GM18511 (cell line): ENCODE measurements around the gene LMO4.

ENCODE experiments used
- ATAC-seq: cut with Tn5 transposase; IDR thresholded peaks from one replicate; pipeline ENCODE4 v1.9.1; 2021; ENCODE audit warnings: mild to moderate bottlenecking, moderate library complexity; ENCODE audit not compliant: unreplicated experiment

Gene LMO4, protein sequence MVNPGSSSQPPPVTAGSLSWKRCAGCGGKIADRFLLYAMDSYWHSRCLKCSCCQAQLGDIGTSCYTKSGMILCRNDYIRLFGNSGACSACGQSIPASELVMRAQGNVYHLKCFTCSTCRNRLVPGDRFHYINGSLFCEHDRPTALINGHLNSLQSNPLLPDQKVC

DNA sequence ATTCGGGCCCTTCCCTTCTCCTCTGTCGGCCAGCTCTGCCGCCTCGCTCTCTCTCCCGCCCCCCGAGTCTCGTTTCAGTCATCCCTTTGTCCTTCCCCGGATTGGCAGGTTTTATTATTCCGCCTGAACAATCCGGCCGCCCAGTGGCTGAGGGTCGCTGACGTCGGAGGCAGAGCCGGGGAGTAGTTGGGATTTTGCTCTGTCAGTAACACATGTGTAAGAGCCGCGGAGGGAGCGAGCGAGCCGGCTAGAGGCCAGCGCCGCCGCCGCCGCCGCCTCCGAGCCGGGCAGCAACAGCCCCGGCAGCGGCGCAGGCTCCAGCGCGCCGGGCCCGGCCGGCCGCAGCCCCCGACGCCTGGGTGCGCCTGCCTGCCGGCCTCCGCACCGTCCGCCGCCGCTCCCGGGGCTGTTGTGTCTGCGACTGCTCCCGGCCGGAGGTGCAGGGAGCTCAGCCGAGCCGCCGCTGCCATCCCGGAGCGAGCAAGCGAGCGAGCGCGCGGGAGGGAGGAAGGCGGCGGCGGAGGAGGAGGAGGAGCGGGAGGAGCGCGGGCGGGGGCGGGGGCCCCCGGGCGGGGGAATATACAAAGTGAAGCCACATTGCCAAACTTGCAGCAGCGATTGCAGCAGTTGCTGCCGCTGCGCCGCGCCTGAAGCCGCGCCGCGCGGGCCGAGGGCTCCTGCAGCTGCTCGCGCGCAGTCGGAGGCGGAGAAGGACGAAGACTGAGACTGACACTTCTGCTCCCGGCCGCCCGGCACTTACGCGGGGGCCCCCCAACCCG lies at the start of gene LMO4:
Gene LMO4 (plus strand): TSS at position 609 of the 779 bp plus-strand sequence. CDS start 3,136 bp downstream, outside the sequence.
- ATAC-seq, result peak; percentile 80

DNA sequence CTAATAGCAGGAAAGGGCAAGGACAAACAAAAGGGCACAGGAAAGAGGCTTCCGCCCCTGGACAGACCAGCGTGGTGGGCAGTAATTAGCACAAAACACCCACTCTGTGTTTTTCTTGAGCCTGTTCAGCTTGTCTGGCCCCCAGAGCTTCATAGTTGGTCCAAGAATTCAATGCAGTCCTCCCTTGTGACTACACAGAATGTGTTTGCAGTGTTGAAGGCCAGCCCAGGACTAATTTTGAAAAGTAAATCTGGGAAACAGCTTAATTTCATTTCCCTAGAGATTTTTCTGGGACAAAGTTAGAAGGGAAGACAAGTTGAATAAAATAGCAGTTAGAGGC lies 49.2 kb upstream of the LMO4 start:
- ATAC-seq, result no peak

DNA sequence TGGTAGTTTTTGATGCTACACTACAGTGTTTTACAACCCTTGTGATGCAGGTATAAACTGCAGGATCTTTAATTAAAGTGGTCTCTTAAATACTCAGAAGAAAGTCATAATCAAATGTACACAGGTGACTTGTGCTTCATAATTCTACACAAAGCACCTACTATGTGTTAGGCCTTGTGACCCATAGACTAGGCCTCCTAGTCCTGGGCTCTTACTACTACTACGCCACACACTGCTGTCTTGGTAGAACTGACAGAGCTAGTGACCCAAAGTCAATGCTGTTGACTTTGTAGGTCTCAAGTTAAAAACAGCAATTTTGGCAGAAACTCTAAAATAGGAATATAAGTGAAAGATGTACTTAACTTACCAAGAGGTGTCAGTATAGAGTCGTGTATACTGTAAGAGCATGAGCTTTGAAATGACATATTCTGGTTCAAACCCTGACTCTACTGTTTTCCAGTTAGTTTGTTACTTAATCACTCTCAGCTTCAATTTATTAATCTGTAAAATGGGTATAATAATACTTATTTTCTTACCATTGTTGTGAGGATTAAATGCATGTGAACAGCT lies 48.6 kb upstream of the LMO4 start:
- ATAC-seq, result no peak

DNA sequence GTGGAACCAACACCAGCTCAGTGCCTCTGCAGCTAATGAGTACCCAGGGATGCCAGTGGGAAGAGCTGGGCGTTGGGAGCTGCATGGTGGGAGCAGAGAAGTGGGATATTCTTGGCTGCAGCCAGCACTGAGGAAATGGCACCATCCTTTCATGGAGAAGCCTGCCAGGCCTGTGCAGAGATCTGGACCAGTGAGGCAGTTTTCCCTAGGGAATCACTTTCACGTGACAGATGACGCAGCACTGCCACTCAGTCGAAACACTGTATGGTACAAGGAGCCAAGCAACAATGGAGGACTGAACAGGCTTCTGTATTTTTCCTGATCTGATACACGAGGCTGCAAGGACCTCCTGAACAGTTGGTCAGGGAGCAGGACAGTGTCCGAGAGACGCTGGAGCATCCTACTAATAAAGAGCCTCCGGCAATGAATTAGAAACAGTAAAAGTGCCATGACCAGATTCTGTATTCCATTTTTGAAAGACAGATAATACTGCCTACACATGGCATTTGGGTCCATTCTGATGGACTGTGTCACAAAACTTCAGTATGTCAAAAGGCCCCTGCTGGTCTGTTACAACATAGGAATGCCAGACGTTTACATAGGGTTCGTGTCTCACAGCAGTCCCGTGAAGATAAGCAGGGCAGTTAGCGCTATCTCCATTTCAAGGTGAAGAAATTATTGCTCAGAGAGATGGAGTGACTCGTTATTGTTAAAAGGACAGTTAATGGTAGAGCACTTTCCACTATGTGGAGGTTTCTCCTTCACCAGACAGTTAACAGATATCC lies 44.0 kb upstream of the LMO4 start:
- ATAC-seq, result no peak

DNA sequence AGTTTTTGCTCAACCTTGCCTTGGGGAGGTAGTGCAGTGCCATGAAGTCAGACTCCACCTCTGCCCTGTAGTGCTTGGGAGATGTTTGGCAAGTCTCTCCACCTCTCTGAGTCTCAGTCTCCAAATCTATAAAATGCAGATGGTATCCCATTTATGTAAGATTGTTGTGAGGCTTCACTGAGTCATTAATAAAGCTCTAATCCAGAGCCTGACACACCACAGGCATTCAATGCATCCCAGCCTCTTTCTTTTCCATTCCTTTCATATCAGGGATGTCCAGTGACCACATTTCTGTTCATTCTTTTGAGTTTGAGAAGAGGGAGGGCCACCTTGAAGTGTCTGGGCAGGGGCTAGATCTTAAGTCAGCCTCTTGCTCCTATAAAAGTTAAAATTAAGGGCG lies 37.6 kb upstream of the LMO4 start:
- ATAC-seq, result no peak

DNA sequence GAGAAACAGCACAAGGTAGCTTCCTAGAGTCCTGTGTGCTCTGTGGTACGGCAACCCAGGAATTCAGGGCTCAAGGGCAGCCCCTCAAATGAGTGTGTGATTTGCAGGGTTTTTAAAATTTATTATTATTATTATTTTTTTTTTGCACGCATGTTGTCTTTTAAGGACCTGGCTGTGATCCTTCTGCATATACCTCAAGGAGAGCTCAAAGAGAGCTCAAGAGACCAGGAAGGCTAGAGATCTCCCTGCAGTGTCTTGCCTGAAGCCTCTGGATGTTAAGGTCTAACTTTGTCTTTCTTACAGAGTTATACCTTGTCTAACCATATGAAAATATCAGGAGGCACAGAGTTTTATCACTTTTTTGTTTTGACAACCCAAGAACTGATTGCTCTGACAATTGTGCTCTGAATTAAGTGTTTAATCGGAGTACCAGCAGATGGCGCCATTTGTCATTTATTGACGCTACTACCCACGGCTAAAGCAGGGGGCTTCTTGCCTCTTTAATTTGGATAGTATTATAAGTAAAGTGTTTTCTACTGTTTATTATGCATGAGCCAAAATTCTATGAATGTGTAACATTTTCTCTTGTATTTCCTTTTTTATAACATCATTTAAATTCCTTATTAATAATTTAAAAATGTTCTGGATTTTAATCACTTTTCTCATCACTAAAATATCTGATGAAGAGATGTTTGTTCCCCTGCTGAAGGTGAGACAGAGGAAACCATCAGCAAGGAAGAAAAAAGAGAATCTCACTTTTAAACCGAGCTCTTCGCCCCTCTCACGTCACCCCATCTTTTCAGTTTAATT lies 35.8 kb upstream of the LMO4 start:
- ATAC-seq, result peak; percentile 75

DNA sequence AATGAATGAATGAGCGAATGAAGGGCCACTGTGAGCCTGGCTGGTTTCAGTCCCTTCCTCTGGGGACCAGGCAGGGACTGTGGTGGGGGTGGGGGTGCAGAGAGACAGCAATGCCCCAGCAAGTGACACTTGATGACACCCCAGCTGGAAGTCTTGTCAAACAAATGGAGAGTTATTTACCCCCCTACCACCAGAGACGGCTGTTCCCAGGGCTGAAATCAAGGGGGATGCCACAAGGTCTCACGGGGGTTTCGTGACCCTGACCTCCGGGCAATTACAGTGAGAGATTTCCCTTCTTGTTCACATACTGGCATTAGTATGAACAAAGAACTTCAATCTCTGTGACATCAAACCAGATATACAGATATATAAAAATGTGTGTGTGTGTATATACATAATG lies 34.0 kb upstream of the LMO4 start:
- ATAC-seq, result no peak

DNA sequence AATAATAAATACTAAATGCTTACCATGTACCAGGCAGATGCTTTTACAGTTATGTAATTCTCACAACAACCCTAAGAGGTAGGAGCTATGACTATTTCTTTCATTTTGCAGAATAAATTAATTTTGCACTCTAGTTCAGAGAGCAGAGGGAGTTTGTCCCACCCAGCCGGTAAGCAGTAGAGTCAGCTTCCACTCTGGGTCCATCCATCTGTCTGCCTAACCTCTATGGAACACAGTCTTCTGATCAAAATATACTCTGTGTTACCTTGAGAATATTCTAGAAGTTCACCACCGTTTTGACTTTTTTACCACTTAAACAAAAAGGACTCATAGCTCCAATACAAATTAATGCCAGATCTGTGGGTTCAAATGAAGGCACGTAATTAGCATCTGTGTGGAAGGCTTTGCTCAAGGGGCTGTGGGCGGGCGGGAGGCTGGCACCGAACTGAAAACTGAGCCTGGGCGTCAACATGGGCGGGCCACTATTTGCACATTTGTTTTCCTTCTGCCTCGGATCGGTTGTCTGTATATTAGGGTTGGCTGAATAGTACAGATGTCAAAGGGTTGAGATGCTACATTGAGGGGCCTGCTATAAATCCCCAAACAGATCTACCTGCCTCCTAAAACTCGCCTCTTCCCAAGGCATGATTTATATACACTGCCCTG lies 33.1 kb upstream of the LMO4 start:
- no peak for ATAC-seq

DNA sequence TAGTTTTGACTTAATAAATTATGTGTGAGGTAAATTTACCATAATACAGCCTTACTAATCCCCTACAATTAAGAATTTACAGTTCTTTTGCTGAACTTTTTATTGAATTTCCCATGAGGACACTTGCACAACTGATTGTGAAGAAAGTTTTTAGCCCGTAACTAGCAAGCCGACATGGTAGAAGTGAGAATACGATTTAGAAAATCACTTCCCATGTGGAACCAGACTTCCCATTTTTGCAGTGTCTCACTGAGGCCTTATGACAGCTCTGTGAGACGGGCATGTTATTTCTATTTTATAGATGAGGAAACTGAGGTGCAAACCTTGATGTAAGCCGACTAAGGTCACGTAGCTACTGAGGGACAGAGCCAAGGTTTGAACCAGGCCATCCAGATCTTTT lies 32.5 kb upstream of the LMO4 start:
- ATAC-seq, result no peak

DNA sequence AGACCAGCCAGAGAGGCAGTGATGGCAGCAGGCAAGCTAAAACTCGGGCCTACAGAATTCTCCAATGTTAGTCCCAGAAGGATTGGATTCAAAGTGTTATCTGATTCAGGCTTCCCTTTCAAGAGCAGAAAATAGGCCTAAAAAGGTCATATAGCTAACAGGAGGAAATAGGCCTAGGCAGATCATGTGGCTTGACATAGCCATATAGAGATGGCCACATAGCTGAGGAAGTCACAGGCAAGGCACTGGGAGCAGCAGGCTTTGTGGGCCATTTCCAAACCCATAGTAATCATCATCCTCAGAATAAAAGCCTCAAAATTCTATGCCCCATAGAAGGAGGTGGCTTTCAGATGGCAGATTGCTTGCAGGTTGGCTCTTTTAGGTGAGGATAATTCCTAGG lies 29.0 kb upstream of the LMO4 start:
- ATAC-seq, result no peak

DNA sequence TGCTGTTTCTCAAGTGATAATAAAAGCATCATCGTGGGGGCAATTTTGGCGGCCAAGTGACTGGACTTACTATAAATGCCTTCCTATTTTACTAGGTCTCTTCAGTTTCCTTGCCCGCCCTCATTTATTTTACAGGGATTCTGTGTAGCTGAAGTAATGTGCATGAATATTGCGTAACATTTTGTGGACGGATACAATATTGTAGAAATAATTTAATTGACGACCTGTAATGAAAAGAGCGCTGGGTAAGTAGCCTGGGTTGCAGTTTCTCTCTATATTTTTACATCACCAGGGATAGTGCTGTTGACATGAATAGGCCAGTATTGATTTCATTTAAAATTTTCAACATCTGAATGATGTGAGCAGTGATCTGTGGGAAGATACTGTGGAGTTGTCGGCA lies 28.1 kb upstream of the LMO4 start:
- ATAC-seq, result no peak

DNA sequence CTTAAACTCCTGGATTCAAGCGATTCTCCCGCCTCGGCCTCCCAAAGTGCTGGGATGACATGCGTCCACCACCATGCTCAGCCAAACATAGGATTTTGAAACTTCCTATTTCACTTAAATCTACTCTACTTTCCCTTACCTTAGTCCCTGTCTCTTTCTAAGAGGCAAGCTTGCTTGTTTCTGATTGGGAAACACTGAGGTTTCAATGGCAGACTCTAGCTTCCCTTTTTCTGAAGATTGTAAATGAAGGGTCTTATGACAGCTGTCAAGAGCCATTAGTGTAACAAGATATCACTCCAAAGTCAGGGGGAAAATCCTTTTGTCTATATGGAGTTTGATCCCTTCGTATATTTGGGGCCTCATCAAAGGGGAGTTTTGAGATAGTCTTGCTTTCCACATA lies 23.5 kb upstream of the LMO4 start:
- no peak for ATAC-seq

DNA sequence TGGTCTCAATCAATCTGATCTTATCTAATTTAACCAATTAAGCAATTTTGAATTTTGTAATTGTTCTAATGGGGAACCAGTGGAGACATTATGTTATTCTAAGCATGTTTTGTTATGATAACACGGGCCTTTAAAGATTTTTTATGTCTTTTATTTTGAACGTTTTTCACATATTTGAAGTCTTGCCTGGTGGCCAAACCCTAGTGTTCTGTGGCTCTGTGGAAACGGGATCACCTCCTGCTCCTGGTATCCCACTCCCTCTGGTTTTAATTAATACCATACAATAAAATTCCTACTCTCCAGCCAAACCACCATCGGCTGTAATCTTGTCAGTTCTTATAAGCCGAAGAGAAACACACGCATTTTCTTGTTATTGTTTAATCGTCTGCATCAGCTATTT lies 22.9 kb upstream of the LMO4 start:
- no peak for ATAC-seq

DNA sequence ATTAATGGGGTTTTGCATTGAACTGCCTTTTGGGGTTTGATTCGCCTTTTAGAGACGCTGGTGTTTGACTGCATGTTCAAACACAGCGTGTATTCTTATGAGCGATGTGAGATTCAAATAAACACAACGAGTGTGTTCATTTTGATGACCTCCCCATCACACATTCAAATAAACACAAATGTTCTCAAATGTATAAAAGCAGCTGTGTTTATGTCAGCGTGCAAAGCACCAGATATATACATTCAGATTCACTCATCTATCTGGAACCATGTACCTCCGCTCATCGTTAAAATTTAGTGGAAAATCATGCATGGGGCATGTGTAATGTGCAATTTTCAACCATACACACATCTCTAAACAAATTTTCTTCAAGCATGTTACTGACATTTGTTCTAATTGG lies 21.4 kb upstream of the LMO4 start:
- ATAC-seq, result no peak

DNA sequence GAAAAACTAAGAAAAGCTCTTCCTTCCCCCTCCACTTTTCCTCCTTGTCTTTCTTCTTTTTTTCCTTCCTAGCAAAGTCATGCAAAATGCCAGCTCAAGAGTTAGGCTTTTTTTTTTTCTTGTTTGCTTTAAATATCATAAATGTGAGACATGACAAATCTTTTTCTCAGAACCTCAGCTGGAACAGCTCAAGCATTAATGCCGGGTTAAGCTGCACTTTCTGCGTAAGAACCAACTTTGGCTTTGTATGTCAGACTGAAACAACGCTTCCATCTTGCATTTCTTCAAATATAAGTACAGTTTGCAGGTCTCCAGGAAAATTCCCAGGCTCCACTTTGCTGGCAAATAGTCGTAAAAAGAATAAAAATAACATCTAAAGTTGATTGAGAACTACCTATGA lies 20.7 kb upstream of the LMO4 start:
- ATAC-seq, result no peak

DNA sequence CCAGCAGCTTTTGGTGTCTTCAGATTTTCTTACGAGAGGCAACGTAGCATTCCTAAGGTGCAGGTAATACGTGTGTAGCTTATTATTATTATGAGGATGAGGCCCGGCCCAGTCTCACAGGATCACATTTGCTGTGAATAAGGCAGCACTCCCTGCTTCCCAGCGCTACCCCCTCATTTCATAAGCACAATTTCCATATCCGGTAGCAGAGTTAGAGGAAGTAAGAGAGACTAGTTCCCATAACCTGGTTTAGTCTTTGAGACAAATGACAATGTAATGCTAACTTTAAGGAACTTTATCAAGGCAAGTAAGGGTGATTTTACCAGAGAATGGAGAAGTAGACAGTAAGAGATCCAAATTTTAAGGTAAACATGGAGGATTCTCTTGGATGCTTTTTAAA lies 14.6 kb upstream of the LMO4 start:
- no peak for ATAC-seq

DNA sequence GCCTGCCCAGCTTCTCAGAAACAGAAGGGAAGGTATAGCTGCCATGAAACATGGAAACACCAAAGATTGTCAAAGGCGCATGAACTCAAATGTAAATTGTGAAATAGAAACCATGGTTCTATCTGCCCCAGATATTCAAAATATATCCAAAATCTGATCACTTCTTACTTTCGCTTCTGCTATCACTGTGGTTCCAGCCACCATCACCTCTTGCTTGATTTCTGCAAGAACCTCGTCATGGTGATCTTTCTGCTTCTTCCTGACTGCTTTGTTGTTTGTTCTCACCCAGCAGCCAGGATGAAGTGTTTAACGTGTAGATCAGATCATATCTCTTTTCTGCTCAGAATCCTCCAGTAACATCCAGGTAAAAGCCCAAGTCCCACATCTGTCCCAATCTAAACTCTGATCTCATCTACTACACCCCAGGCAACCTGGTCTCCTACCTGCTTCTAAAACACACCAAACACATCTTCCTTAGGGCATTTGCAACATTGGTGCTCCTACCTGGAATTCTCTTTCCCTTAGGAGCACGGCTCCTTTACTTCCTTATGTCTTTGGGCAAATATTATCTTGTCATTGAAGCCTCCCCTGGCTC lies 10.5 kb upstream of the LMO4 start:
- peak; percentile 85 for ATAC-seq

DNA sequence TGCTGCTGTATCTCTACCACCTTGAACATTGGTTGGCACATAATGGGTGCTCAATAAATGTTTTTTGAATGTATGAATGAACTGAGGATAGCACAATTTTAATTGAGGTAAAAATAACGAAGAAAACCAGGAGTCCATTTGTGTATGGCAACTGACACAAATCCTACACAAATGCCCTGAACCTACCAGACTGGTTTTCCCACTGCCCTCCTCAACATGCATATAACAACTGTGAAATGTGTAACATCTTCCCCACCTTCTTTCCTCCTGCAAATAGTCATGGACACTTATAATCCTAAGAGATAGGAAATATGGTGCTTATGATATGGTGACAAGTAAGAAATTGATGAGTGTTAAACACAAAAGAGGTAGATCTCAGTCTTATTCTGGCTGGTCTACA lies 9.9 kb upstream of the LMO4 start:
- no peak for ATAC-seq

DNA sequence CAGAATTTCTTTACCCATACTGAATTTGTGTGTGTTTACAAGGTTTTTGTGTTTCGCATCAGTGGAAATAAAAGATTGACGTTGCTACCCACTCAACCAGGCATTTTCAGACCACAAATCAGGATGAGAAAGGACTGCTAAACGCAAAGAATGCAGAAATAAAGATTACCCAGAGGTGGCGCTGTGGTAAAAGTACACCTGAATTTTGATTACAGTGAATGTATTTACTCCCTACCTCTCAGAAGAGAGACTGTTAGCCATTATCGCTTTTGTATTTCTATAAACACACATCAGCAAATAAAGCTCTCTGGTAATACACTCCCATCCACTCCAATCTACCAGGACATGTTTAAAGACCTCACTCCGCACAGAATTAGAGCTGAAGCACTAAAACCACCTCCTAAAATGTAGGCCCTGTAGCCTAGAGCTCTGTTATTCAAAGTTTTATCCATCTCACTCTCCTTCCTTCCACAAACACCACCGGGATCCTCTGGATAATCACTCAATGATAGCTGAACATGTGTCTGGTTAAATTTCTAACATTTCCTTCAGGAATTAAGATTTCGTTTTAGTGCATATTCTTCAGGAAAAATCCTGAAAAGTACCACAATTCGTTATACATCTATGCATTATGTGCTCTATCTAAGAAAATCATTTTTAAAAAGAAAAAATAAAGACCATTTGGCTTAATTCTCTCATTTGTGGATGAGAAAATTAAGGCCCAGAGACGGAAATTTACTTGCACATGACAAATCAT lies 2.5 kb upstream of the LMO4 start:
- no peak for ATAC-seq
